KBM-7 (cell line): ENCODE results near the gene CDC42BPA.
"Not testable (repeated sequence)": the region's sequence is repeated elsewhere in the genome, so short reads cannot be mapped to it uniquely, and the experiment has no call there.

Experiments used
- DNase-seq: peaks from one replicate; pipeline ENCODE4 v3.0.0-alpha.2; 2015
- in situ Hi-C: fragments of 300-500 bp; cut with MboI; formaldehyde crosslinking; loops from 2 replicates; pipeline ENCODE4 v1.14.3; 2020; ENCODE audit warnings: low sequenced_read_pairs, low pct_unique_long_range_greater_than_20kb, mixed read lengths

Gene CDC42BPA

GRCh38 chr1:227342075-227342829 is 24.0 kb upstream of the CDC42BPA start:
- in situ Hi-C loops = no loop called here
- DNase-seq = no peak

- in situ Hi-C loops, DNase-seq: not testable (repeated sequence)
Measured at GRCh38 chr1:227336136-227336535, 17.8 kb upstream of the CDC42BPA start.

- in situ Hi-C loops = no loop called here
- DNase-seq = peak; percentile 46
Measured at GRCh38 chr1:227335242-227336020, 17.1 kb upstream of the CDC42BPA start.

GRCh38 chr1:227333423-227333822 is 15.1 kb upstream of the CDC42BPA start:
- in situ Hi-C loops = no loop called here
- DNase-seq = peak; percentile 76

DNA sequence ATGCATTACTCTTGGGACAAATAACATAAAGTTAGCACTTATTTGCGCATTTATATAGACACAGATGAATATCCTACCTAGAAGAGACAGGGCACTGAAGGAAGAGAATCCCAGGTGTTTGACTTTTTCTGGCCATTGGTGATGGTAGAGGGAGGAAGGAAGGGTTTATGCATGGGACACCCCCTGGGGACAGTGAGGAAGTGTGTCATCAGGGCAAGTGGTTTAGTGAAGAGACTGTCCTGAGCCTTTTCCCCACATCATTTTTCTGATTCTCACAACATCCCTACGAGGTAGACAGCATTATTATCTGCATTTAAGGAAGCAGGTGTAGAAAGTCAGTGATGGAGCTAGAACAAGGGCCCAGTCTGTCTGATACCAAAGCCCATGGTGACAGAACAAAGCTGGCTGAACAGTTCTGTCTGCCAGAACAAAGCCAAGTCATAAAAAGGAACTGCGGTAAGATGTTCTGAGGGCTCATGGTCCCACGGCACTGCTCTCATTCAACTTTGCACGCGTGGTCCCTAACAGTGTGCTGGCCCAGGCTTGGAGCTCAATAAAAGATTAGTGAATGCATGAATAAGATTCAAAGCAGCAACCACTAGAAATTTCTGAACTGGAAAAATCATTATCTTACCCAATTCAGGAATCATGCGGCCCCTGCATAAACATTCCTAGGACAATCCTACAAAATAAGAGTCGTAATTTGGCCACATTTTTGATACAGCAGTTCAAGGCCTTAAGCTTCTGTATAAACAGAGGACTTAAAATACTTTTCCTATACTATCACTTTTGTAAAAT is 12.2 kb upstream of the CDC42BPA start:
- in situ Hi-C loops = no loop called here
- peak; percentile 53 for DNase-seq

DNA sequence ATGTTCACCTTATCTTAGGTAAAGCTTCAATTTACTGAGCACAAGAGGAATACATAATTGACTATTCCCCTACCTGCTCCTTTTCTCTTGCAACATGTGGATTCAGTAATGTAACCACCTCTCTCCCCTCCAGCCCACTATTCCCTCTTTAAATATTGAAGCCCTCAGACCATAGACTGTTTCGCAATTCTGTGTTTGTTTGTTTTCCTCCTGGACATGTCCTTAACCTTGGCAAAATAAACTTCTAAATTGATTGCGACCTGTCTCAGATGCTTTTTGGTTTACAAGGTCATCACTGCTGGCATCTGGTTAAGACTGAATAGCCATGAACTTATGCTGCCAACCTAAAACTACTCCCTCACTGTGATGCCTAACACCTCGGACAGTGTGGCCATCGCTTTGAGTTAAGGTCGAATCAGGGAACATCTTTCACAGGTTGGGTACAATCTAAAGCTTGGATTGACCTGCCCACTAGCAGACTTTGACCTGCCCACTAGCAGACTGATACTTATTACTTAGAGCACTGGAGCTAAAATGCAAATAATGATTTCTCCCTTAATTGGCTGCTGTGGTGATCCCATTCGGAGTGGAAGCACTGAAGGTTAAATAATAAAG is 10.2 kb upstream of the CDC42BPA start:
- in situ Hi-C loops = no loop called here
- DNase-seq = no peak

- in situ Hi-C loops = no loop called here
- DNase-seq = no peak
Measured at GRCh38 chr1:227325156-227325555, 6.9 kb upstream of the CDC42BPA start.

DNA sequence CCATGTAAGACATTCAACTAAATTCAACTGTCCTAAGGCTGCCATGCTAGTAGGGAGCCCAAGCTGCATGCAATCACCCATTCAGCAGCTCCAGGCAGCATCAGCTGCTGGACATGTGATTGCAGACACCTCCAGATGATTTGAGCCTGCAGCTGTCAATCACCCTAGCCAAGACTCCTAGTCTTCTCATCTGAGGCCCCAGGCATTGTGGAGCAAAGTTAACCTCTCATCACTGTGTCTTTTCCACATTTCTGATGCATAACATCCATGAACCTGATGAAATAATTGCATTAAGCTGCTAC is 5.6 kb upstream of the CDC42BPA start:
- DNase-seq = no peak
- in situ Hi-C loops = no loop called here

- DNase-seq = no peak
- in situ Hi-C loops = no loop called here
Measured at GRCh38 chr1:227323171-227323966, 5.1 kb upstream of the CDC42BPA start.

DNA sequence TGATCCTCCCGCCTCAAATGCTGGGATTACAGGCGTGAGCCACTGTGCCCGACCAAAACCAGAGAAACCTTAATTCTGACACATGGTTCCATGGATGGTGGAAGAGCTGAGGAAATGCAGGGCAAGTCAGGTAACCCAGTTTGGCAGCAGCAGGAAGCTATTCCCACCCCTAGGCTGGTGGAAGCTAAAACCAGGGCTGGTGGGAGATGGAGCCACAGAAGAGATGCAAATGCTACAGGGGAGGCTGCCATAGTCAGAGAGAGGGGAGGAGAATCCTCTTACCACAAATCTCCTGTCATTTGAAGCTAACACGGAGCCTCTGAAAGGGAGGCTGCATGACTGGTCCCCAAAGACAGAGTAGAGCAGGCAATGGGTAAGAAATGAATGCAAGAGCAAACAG is 4.1 kb upstream of the CDC42BPA start:
- in situ Hi-C loops = no loop called here
- no peak for DNase-seq

GRCh38 chr1:227321035-227321434 is 2.7 kb upstream of the CDC42BPA start:
- peak; percentile 78 for DNase-seq
- in situ Hi-C loops = no loop called here

- in situ Hi-C loops = no loop called here
- no peak for DNase-seq
Measured at GRCh38 chr1:227320476-227320875, 2.2 kb upstream of the CDC42BPA start.

DNA sequence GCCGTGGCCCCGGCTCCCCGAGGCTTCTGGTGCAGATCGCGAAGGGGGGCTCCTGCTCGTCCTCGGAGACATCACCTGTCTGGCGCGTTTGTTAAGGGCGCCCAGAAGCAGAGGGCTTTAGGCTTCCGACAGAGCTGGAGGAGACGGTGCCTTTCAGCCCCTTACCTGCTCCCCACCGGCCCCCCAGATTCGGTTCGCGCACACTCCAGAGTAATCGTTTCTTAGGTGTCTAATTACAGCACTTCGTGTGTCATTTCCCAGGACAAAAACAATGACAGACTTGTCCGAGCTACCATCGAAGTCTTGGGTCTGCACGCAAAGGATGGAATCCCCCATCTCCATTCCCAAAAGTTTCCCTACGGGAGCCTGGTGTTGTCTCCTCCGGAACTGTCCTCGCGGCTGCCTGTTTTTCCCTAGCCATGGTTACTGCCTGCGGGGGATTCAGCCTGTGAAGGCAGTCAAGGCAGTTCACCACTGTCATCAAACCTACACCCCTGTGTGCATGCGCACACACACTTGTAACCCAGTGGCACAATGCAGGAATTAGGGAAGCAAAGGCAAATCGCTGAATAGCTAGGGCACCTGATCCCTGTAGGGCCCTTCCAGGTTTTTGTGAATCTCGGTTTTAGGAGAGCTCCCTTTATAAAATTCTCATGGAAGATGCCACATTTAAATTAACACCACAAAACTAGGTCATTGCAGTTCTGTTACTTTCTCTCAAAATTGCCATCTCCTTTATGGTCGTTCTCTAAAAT is 738 bp upstream of the CDC42BPA start:
- DNase-seq = peak; percentile 29
- in situ Hi-C loops = no loop called here

DNA sequence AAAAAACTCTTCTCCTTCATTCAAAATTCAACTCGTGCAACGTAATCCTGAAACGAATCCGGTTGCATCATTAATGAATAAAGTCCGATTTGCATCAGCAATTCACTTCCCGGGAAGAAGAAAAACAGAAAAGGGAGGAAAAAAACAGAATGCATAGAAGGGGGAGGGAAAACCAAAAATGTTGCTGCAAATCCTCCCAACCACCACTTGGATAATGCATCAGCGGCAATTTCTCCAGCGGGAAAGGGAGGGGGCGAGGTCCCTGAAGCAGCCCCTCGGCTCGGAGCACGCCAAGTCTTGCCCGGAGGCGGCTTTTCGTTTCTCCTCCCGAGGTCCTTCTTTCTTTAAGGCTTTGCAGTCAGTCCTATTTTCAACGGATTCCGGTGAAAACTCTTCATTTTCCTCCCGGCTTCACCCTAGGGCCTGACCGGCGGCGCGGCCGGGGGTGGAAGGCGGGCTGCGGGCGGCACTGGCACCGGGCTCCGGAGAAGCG is 723 bp downstream of the CDC42BPA start:
- DNase-seq = peak; percentile 71

GRCh38 chr1:227317011-227317451 is 1.3 kb downstream of the CDC42BPA start:
- DNase-seq = peak; percentile 39
- in situ Hi-C loops = no loop called here

More for the DNA sequence above, 723 bp downstream of the CDC42BPA start:
- in situ Hi-C loops = no loop called here

GRCh38 chr1:227316456-227316855 is 1.8 kb downstream of the CDC42BPA start:
- peak; percentile 9 for DNase-seq
- in situ Hi-C loops = no loop called here

DNA sequence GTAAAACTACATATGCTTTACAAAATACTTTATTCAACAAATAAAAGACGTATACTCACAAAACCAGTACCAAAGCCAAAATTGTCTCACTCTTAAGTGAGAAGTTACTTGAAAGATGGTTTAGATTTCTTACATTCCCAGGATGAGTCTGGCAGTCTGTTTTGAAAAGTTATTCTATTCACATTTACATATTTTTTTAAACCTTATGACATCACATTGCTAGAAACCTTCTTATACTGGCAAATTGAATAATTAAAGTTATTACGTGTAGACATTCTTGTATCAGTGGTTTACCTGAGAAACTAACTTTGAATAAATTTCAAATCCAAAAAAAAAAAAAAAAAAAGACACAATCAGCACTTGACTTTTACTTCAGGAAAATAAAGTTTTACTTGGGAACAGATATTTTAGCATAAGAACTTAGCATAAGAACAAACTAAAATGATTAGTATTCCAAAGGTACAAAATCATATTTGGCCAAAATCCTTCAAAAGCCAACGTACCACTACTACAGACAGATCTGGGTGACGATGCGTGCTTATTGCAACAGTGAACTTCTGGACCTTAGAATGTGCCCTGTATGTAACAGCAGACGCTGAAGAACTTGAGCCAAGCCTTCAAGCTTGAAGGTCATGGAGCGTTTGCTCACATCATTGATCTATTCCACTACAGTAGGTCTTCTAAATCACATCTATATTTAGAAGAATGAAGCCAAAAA is 2.5 kb downstream of the CDC42BPA start:
- in situ Hi-C loops = no loop called here
- peak; percentile 43 for DNase-seq
